Upper lobe of left lung (tissue), 4 donors: ENCODE measurements around the gene CRLF1.

ENCODE experiments used
- CTCF ChIP-seq, 6 experiments: fragments of 450-650 bp in 4 of 6; fragments of 200-600 bp in 2 of 6; sonication (generic) in 2 of 6; IDR thresholded peaks; one replicate each; pipeline ENCODE4 v1.5.1; 2016 to 2019; ENCODE audit warnings: antibody characterized with exemption in 6 of 6
- EP300 ChIP-seq, 4 donors: sonication (generic); formaldehyde crosslinking; IDR thresholded peaks; one replicate each; pipeline ENCODE4 v1.5.1; 2017; ENCODE audit warnings: antibody characterized with exemption in 4 of 4, control low read depth in 2 of 4

GRCh38 chr19:18597809-18598660, 8.6 kb downstream of the CRLF1 start:
- TF ChIP-seq CTCF (IDR thresholded peaks at IDR 0.05) (no peak), EP300 (IDR thresholded peaks at IDR 0.05) (no peak)
